Type B pancreatic cell (in vitro differentiated cells): ENCODE measurements around the gene GRIP2. TPM values are rescaled to one million over a fixed set of nuclear protein-coding genes. Genes with fewer than 3 reads are reported as not detected.
A peak's percentile ranks its signal among the peaks of the same experiment; 100 is the strongest.

ENCODE experiments used
- DNase-seq: peaks from one replicate; pipeline ENCODE4 v3.0.0; 2021; ENCODE audit warnings: mixed read lengths; ENCODE audit not compliant: unreplicated experiment; ENCODE audit errors: extremely low spot score
- H3K27ac Mint-ChIP-seq: 2 replicates; pipeline ENCODE4 v1.8.0; 2021; ENCODE audit warnings: mild to moderate bottlenecking, mixed read lengths
- H3K27me3 Mint-ChIP-seq: 2 replicates; pipeline ENCODE4 v1.8.0; 2021; ENCODE audit warnings: mixed read lengths
- H3K36me3 Mint-ChIP-seq: 2 replicates; pipeline ENCODE4 v1.8.0; 2021; ENCODE audit warnings: mixed read lengths
- H3K4me1 Mint-ChIP-seq: one replicate; pipeline ENCODE4 v1.8.0; 2021; ENCODE audit warnings: mixed read lengths; ENCODE audit not compliant: unreplicated experiment
- H3K4me3 Mint-ChIP-seq: 2 replicates; pipeline ENCODE4 v1.8.0; 2021; ENCODE audit warnings: mild to moderate bottlenecking, mixed read lengths
- H3K9me3 Mint-ChIP-seq: 2 replicates; pipeline ENCODE4 v1.8.0; 2021; ENCODE audit warnings: mixed read lengths
- CTCF ChIP-seq: fragments of 200-600 bp; sonication (generic); conservative IDR thresholded peaks from 2 replicates; pipeline ENCODE4 v1.5.0; 2021; ENCODE audit warnings: antibody characterized with exemption, mild to moderate bottlenecking
- total RNA-seq: library from RNA; stranded (reverse); gene quantifications from 2 replicates; pipeline ENCODE4 v1.2.1, GENCODE V29; 2021; ENCODE audit warnings: low replicate concordance

Gene GRIP2
- total RNA-seq, 1 donor from 2014 or later = 5.6 TPM

GRCh38 chr3:14464521-14464920 is 75.6 kb downstream of the GRIP2 start:
- Mint-ChIP-seq H3K4me1 (peaks cover 11% of the 10 kb centered on the region), H3K27me3 (no peaks in the 10 kb centered on the region), H3K9me3 (no peaks in the 10 kb centered on the region), H3K27ac (no peak overlapping the region), H3K4me3 (no peak overlapping the region), H3K36me3 (peaks cover 14% of the 10 kb centered on the region)
- TF ChIP-seq CTCF = no peak
- DNase-seq = no peak

GRCh38 chr3:14464141-14464465 is 76.0 kb downstream of the GRIP2 start:
- Mint-ChIP-seq H3K27ac (no peak overlapping the region), H3K4me1 (peaks cover 11% of the 10 kb centered on the region), H3K4me3 (no peak overlapping the region), H3K9me3 (no peaks in the 10 kb centered on the region), H3K27me3 (no peaks in the 10 kb centered on the region), H3K36me3 (peaks cover 14% of the 10 kb centered on the region)
- no peak for DNase-seq
- TF ChIP-seq CTCF = no peak

GRCh38 chr3:14463330-14464140 is 76.6 kb downstream of the GRIP2 start:
- peaks cover 16% of the 10 kb centered on the region for H3K4me1 Mint-ChIP-seq
- peaks cover 14% of the 10 kb centered on the region for H3K36me3 Mint-ChIP-seq
- no peak overlapping the region for H3K4me3 Mint-ChIP-seq
- no peaks in the 10 kb centered on the region for H3K9me3 Mint-ChIP-seq
- H3K27me3 Mint-ChIP-seq = no peaks in the 10 kb centered on the region
- no peak for DNase-seq
- TF ChIP-seq CTCF = no peak
- H3K27ac Mint-ChIP-seq = peak overlapping the region; percentile 86

- H3K4me3 Mint-ChIP-seq = peak overlapping the region; percentile 30
- no peaks in the 10 kb centered on the region for H3K9me3 Mint-ChIP-seq
- H3K36me3 Mint-ChIP-seq = peaks cover 14% of the 10 kb centered on the region
- peak overlapping the region; percentile 86 for H3K27ac Mint-ChIP-seq
- H3K4me1 Mint-ChIP-seq = peaks cover 24% of the 10 kb centered on the region
- H3K27me3 Mint-ChIP-seq = no peaks in the 10 kb centered on the region
- no peak for TF ChIP-seq CTCF
- DNase-seq = no peak
Observed at GRCh38 chr3:14462738-14463137, 77.4 kb downstream of the GRIP2 start.

- peaks cover 26% of the 10 kb centered on the region for H3K4me1 Mint-ChIP-seq
- peak; percentile 66 for TF ChIP-seq CTCF
- H3K27ac Mint-ChIP-seq = no peak overlapping the region
- H3K36me3 Mint-ChIP-seq = peaks cover 14% of the 10 kb centered on the region
- H3K27me3 Mint-ChIP-seq = no peaks in the 10 kb centered on the region
- no peaks in the 10 kb centered on the region for H3K9me3 Mint-ChIP-seq
- no peak for DNase-seq
- no peak overlapping the region for H3K4me3 Mint-ChIP-seq
Observed at GRCh38 chr3:14461748-14462324, 78.3 kb downstream of the GRIP2 start.
